Peyer's patch (tissue), 4 donors: ENCODE data around the gene LHX3.

ENCODE experiments used
- POLR2A ChIP-seq, 2 donors: fragments of 450-650 bp; IDR thresholded peaks; one replicate each; pipeline ENCODE4 v1.5.1; 2017; ENCODE audit warnings: antibody characterized with exemption in 2 of 2, mild to moderate bottlenecking in 2 of 2, moderate library complexity in 2 of 2
- TF ChIP-seq, protein P1 (sequence below), 6 experiments: fragments of 450-650 bp in 4 of 6; fragments of 200-600 bp in 2 of 6; sonication (generic) in 1 of 6; IDR thresholded peaks; one replicate each; pipeline ENCODE4 v1.5.1; 2017 to 2019; ENCODE audit warnings: antibody characterized with exemption in 6 of 6, mild to moderate bottlenecking in 3 of 6, moderate library complexity in 1 of 6

DNA sequence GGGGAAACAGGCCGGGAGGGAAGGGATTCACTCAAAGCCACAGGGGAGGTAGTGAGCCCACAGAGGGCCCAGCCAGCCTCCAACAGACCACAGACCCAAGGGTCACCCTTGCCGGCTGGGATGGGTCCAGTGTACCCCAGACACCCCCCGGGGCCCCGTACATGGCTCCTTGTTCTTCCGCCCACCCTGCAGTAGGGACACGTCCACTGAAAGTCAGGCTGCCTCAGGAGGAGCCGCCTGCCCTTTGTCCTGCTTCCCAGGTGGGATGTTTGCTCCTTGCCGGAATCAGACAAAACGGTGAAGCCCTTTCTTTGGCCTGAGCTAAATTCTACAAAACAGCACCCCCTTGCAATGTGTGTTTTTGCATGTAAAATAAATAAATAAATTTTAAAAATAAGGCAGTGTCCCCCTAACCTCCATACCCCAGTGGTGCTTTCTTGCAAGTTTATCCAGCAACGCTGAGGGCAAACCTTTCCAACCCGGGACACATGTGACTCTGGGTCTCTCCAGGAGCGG lies 25.8 kb downstream of the LHX3 start:
- TF ChIP-seq, protein P1, sequence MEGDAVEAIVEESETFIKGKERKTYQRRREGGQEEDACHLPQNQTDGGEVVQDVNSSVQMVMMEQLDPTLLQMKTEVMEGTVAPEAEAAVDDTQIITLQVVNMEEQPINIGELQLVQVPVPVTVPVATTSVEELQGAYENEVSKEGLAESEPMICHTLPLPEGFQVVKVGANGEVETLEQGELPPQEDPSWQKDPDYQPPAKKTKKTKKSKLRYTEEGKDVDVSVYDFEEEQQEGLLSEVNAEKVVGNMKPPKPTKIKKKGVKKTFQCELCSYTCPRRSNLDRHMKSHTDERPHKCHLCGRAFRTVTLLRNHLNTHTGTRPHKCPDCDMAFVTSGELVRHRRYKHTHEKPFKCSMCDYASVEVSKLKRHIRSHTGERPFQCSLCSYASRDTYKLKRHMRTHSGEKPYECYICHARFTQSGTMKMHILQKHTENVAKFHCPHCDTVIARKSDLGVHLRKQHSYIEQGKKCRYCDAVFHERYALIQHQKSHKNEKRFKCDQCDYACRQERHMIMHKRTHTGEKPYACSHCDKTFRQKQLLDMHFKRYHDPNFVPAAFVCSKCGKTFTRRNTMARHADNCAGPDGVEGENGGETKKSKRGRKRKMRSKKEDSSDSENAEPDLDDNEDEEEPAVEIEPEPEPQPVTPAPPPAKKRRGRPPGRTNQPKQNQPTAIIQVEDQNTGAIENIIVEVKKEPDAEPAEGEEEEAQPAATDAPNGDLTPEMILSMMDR (IDR thresholded peaks at IDR 0.05) = no peak
- no peak for TF ChIP-seq POLR2A (IDR thresholded peaks at IDR 0.05)
